Ishikawa (cell line): ENCODE data around the gene ABCC4.

Experiments
- CEBPB ChIP-seq: IDR thresholded peaks from 2 replicates; pipeline ENCODE4 v1.6.1; 2012
- CREB1 ChIP-seq: IDR thresholded peaks from 2 replicates; pipeline ENCODE4 v1.6.1; 2012; ENCODE audit warnings: low read depth
- EGR1 ChIP-seq: IDR thresholded peaks from 2 replicates; pipeline ENCODE4 v1.6.1; 2012
- EP300 ChIP-seq: IDR thresholded peaks from 2 replicates; pipeline ENCODE4 v1.6.1; 2012; ENCODE audit warnings: borderline replicate concordance
- FOXM1 ChIP-seq: IDR thresholded peaks from 2 replicates; pipeline ENCODE4 v1.6.1; 2012; ENCODE audit warnings: low read depth, borderline replicate concordance
- MAX ChIP-seq: IDR thresholded peaks from 2 replicates; pipeline ENCODE4 v1.6.1; 2012
- NFIC ChIP-seq: IDR thresholded peaks from 2 replicates; pipeline ENCODE4 v1.6.1; 2012
- RAD21 ChIP-seq: IDR thresholded peaks from 2 replicates; pipeline ENCODE4 v1.6.1; 2012; ENCODE audit warnings: low read depth
- REST ChIP-seq: IDR thresholded peaks from 2 replicates; pipeline ENCODE4 v1.6.1; 2012; ENCODE audit warnings: low read depth, mild to moderate bottlenecking
- TAF1 ChIP-seq: IDR thresholded peaks from 2 replicates; pipeline ENCODE4 v1.6.1; 2012; ENCODE audit warnings: low read depth, mild to moderate bottlenecking
- TCF12 ChIP-seq: IDR thresholded peaks from 2 replicates; pipeline ENCODE4 v1.6.1; 2012; ENCODE audit warnings: low read depth
- TEAD4 ChIP-seq: IDR thresholded peaks from 2 replicates; pipeline ENCODE4 v1.6.1; 2012
- USF1 ChIP-seq: IDR thresholded peaks from 2 replicates; pipeline ENCODE4 v1.6.1; 2012
- YY1 ChIP-seq: IDR thresholded peaks from 2 replicates; pipeline ENCODE4 v1.6.1; 2012; ENCODE audit warnings: low read depth
- ZBTB7A ChIP-seq: IDR thresholded peaks from 2 replicates; pipeline ENCODE4 v1.6.1; 2012; ENCODE audit warnings: low read depth

Gene ABCC4

GRCh38 chr13:95256091-95256490, 45.2 kb downstream of the ABCC4 start:
- TF ChIP-seq USF1 (no peak), REST (no peak), EGR1 (no peak), TEAD4 (peak; percentile 96), FOXM1 (no peak), CEBPB (no peak), CREB1 (no peak), TAF1 (no peak), MAX (0 out of 2 replicates have a peak, but pooled peaks have one; percentile 14), ZBTB7A (no peak), EP300 (peak; percentile 83), TCF12 (peak; percentile 81), NFIC (peak; percentile 79), YY1 (no peak), RAD21 (peak; percentile 7; the same call in 1 of the 2 replicates)

- TF ChIP-seq CEBPB (no peak), CREB1 (no peak), EP300 (no peak)
Observed at GRCh38 chr13:95255072-95255732, 46.0 kb downstream of the ABCC4 start.

GRCh38 chr13:95254339-95254738, 46.9 kb downstream of the ABCC4 start:
- TF ChIP-seq CEBPB = no peak
- no peak for TF ChIP-seq USF1
- no peak for TF ChIP-seq REST
- no peak for TF ChIP-seq NFIC
- TF ChIP-seq ZBTB7A = no peak
- TF ChIP-seq RAD21 = no peak
- TF ChIP-seq TCF12 = no peak
- TF ChIP-seq EP300 = no peak
- TF ChIP-seq TAF1 = no peak
- no peak for TF ChIP-seq CREB1
- no peak for TF ChIP-seq TEAD4

- TF ChIP-seq TEAD4 = no peak
Observed at GRCh38 chr13:95253033-95253432, 48.2 kb downstream of the ABCC4 start.

GRCh38 chr13:95251641-95252040, 49.6 kb downstream of the ABCC4 start:
- TF ChIP-seq TCF12 (no peak), ZBTB7A (no peak), TEAD4 (no peak), USF1 (no peak), NFIC (no peak), FOXM1 (no peak), CREB1 (no peak)

- TF ChIP-seq EP300 (no peak), TEAD4 (no peak), CEBPB (no peak), NFIC (no peak), FOXM1 (no peak), TCF12 (no peak)
Observed at GRCh38 chr13:95250961-95251360, 50.3 kb downstream of the ABCC4 start.
